GM23338 (cell line): Measurements from ENCODE around the gene PPP1R2B. TPM values are rescaled to one million over a fixed set of nuclear protein-coding genes. Genes with fewer than 3 reads are reported as not detected.

ENCODE experiments used
- EZH2phosphoT487 ChIP-seq: fragments of 200-600 bp; sonication (generic); IDR thresholded peaks from one replicate; pipeline ENCODE4 v1.8.1; 2018; ENCODE audit warnings: antibody characterized with exemption; ENCODE audit not compliant: unreplicated experiment
- JUNB ChIP-seq: IDR thresholded peaks from one replicate; pipeline ENCODE4 v1.6.1; 2016; ENCODE audit warnings: antibody characterized with exemption; ENCODE audit not compliant: unreplicated experiment
- NANOG ChIP-seq: IDR thresholded peaks from 2 replicates; pipeline ENCODE4 v1.6.1; 2016; ENCODE audit warnings: antibody characterized with exemption, borderline replicate concordance
- POLR2AphosphoS5 ChIP-seq: IDR thresholded peaks from 2 replicates; pipeline ENCODE4 v1.6.1; 2016; ENCODE audit warnings: antibody characterized with exemption, low read depth
- REST ChIP-seq: IDR thresholded peaks from one replicate; pipeline ENCODE4 v1.6.1; 2018; ENCODE audit warnings: antibody characterized with exemption; ENCODE audit not compliant: unreplicated experiment
- STAT1 ChIP-seq: IDR thresholded peaks from one replicate; pipeline ENCODE4 v1.6.1; 2016; ENCODE audit warnings: antibody characterized with exemption; ENCODE audit not compliant: unreplicated experiment
- ZNF331 ChIP-seq: fragments of 250-450 bp; sonication (Bioruptor Pico); IDR thresholded peaks from 2 replicates; pipeline ENCODE4 v1.5.0; 2020; ENCODE audit warnings: low read depth, mild to moderate bottlenecking, moderate library complexity
- ZNF462 ChIP-seq: fragments of 250-450 bp; sonication (Bioruptor Pico); IDR thresholded peaks from 2 replicates; pipeline ENCODE4 v1.5.0; 2020; ENCODE audit warnings: mild to moderate bottlenecking, moderate library complexity
- polyA plus RNA-seq: library from polyadenylated mRNA; unstranded; fragments of >200 nt; fragmentation: Nextera tagmentation; extraction: Ambion mirVana; gene quantifications from 2 replicates; pipeline ENCODE4 v1.2.1, GENCODE V29; 2016
- total RNA-seq: library from RNA; depleted of rRNA; stranded (reverse); fragments of >200 nt; shearing (Covaris generic); gene quantifications from 2 replicates; pipeline ENCODE4 v1.2.3, GENCODE V29; 2014

PPP1R2B gene
- total and polyA plus RNA-seq, 2 experiments from 2014 or later, result 0.11 to 0.21 TPM

- no peak for TF ChIP-seq ZNF462 (CRISPR knock-in tag)
- TF ChIP-seq NANOG, result no peak
- TF ChIP-seq EZH2phosphoT487, result no peak
- no peak for TF ChIP-seq REST
- no peak for TF ChIP-seq POLR2AphosphoS5
- TF ChIP-seq ZNF331, result no peak
- TF ChIP-seq STAT1, result no peak
- no peak for TF ChIP-seq JUNB
These were observed 29.7 kb downstream of the PPP1R2B start (continued) for GRCh38 chr5:156879665-156880285.
